ENCODE measurements around the gene ETV6. TPM values are rescaled to one million over a fixed set of nuclear protein-coding genes. Genes with fewer than 3 reads are reported as not detected.

Gene ETV6
- total and polyA plus RNA-seq, 9 of the 15 experiments (the other 6 are each of a cell fraction or from before 2014, with no cell fraction given): 0.81 to 12.7 (median 4.1) TPM

GRCh38 chr12:11885261-11886038 lies 236.0 kb downstream of the ETV6 start (continued):
- no peak for TF ChIP-seq NCOA6 (IDR thresholded peaks at IDR 0.05)
- TF ChIP-seq ZNF184 (CRISPR knock-in tag; IDR thresholded peaks at IDR 0.05): no peak
- no peak for TF ChIP-seq CBFA2T3 (IDR thresholded peaks at IDR 0.05)
- TF ChIP-seq ZNF12 (CRISPR knock-in tag; IDR thresholded peaks at IDR 0.05): no peak
- TF ChIP-seq CAMTA2 (CRISPR knock-in tag; conservative IDR thresholded peaks at IDR 0.05): no peak
- no peak for TF ChIP-seq JUND (IDR thresholded peaks at IDR 0.05; ENCODE audit: borderline replicate concordance, low read depth, low read length)
- no peak for TF ChIP-seq JUND (tag; IDR thresholded peaks at IDR 0.05; ENCODE audit: borderline replicate concordance, low read depth, low read length)
- no peak for TF ChIP-seq ZNF518B (CRISPR knock-in tag; IDR thresholded peaks at IDR 0.05)

GRCh38 chr12:11886339-11886738 lies 236.9 kb downstream of the ETV6 start:
- H3K9ac ChIP-seq (ENCODE audit: insufficient read depth in 1 of 2, low read depth in 2 of 2, low read length in 2 of 2): no peak overlapping the region
- ATAC-seq: no peak
- H3K9me3 ChIP-seq (replicated peaks; ENCODE audit: control insufficient read depth, insufficient read depth, low read depth, low read length): no peaks in the 10 kb centered on the region
- 85% methylated on average over 3 of the region's 3 CpGs for WGBS (ENCODE audit: insufficient coverage, low coverage, missing lambda C conversion rate)
- ChIA-PET POLR2A (no interaction called here), CTCF (ENCODE audit: low intra/inter-chr PET ratio) (no interaction called here)
- H3K4me1 ChIP-seq (replicated peaks in 1 of 2; ENCODE audit: control insufficient read depth in 2 of 2, insufficient read depth in 2 of 2, low read length in 2 of 2): no peaks in the 10 kb centered on the region
- H3K79me2 ChIP-seq (ENCODE audit: control insufficient read depth, insufficient read depth, low read length): no peaks in the 10 kb centered on the region
- H3K9me1 ChIP-seq (ENCODE audit: control insufficient read depth, insufficient read depth, low read length): no peaks in the 10 kb centered on the region
- no peak overlapping the region for H2AFZ ChIP-seq (ENCODE audit: low read depth, low read length)
- H3K36me3 ChIP-seq (ENCODE audit: control insufficient read depth, insufficient read depth, low read length): no peaks in the 10 kb centered on the region
- no TSS peak for BruUV-seq (replicated peaks)
- no peak overlapping the region for H3K4me2 ChIP-seq (ENCODE audit: insufficient read depth, low read length)
- H3K27me3 ChIP-seq (ENCODE audit: control insufficient read depth in 2 of 2, insufficient read depth in 2 of 2, low read length in 2 of 2): no peaks in the 10 kb centered on the region
- in situ Hi-C loops (cut with MboI) (no loop called here), intact Hi-C loops (cut with micrococcal nuclease) (no loop called here)
- no peaks in the 10 kb centered on the region for H4K20me1 ChIP-seq (replicated peaks; ENCODE audit: control insufficient read depth, insufficient read depth, low read length)
- DNase-seq (ENCODE audit: extremely low read depth in 1 of 4, low spot score in 3 of 4): no peak
- no peak overlapping the region for H3K27ac ChIP-seq (ENCODE audit: extremely low read depth, low read depth, low read length)
- no peak for FAIRE-seq
- H3K4me3 ChIP-seq: no peak overlapping the region
- TF ChIP-seq ZBTB2 (IDR thresholded peaks at IDR 0.05) (no peak), KDM4B (IDR thresholded peaks at IDR 0.05; ENCODE audit: borderline replicate concordance in 2 of 2, low read depth in 1 of 2) (no peak), ZNF512 (tag; IDR thresholded peaks at IDR 0.05) (no peak), KLF13 (tag; IDR thresholded peaks at IDR 0.05; ENCODE audit: borderline replicate concordance, low read depth) (no peak), ZBTB7A (IDR thresholded peaks at IDR 0.05; ENCODE audit: borderline replicate concordance, control insufficient read depth, low read depth, low read length) (no peak), MAX (CRISPR knock-in tag; IDR thresholded peaks at IDR 0.05) (no peak), FOXJ3 (CRISPR knock-in tag; IDR thresholded peaks at IDR 0.05) (no peak)
